Transverse colon (tissue), 4 donors: ENCODE measurements around the gene YWHAE.

Experiments used
- CTCF ChIP-seq, 5 experiments: fragments of 200-600 bp in 3 of 5; fragments of 450-650 bp in 2 of 5; sonication (generic) in 3 of 5; IDR thresholded peaks; 1 replicate in 2 of 5; 2 replicates in 3 of 5; pipeline ENCODE4 v1.5.1; 2016 to 2017; ENCODE audit warnings: antibody characterized with exemption in 5 of 5, inconsistent platforms in 3 of 5, mild to moderate bottlenecking in 2 of 5, moderate library complexity in 1 of 5
- EP300 ChIP-seq: sonication (generic); formaldehyde crosslinking; IDR thresholded peaks from one replicate; pipeline ENCODE4 v1.6.1; 2017; ENCODE audit warnings: antibody characterized with exemption, low read depth
- POLR2AphosphoS5 ChIP-seq, 3 donors: sonication (generic); formaldehyde crosslinking; IDR thresholded peaks; one replicate each; pipeline ENCODE4 v1.6.1; 2016; ENCODE audit warnings: antibody characterized with exemption in 3 of 3

GRCh38 chr17:1344521-1344920, 55.5 kb downstream of the YWHAE start:
- TF ChIP-seq CTCF (IDR thresholded peaks at IDR 0.05), result no peak
- no peak for TF ChIP-seq POLR2AphosphoS5 (IDR thresholded peaks at IDR 0.05)
- TF ChIP-seq EP300, result no peak
